ENCODE data around the gene CEP43.
A peak's percentile ranks its signal among the peaks of the same experiment; 100 is the strongest.

Gene CEP43, protein sequence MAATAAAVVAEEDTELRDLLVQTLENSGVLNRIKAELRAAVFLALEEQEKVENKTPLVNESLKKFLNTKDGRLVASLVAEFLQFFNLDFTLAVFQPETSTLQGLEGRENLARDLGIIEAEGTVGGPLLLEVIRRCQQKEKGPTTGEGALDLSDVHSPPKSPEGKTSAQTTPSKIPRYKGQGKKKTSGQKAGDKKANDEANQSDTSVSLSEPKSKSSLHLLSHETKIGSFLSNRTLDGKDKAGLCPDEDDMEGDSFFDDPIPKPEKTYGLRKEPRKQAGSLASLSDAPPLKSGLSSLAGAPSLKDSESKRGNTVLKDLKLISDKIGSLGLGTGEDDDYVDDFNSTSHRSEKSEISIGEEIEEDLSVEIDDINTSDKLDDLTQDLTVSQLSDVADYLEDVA

GRCh38 chr6:166999145-166999883 lies at the start of gene CEP43:
TSS of gene CEP43 (plus strand) at chr6:166999397. CDS start at chr6:166999413, 16 bp downstream.
- peak; percentile 86 to 88 for DNase-seq

DNA sequence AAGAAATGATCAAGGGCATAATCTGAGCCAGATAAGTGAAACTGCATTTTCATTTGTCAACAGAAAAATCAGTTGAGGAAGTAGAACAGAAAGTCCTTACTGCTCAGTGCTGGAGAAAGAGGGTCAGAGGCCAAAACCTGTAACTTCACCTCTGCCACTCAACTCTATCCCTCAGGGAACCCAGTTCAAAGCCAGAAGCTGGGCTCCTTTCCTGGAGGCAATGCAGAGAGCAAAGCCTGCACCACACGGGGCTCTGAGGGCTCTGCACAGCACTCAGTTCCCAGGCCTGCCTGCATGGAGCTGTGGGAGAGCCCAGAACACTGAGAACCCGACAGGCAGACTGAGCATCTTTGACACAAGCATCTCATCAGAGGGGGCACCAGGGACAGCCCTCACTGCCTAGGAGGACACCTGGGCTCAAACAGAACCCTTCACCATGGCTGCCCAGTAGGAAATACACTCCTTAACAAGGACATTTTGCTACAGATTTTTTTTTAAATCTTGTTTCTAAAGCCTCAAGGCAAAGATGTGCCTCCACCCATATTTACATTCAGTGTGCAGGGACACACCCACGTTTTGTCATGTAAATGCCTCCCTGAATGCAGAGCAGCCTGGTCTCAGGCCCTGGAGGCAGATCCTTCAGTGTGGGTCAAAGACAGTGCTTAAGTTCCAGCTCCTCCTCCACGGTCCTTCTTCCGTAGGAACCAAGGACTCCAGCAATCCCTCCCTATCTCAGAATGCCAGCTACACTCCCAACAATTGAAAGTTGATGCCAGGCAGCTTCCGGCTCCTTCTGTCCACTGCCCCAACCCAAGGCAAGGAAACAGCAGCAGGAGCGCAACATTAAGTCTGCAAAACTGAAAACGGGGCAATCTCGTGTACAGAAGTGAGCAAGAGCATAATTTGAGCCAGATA lies 49.4 kb upstream of the CEP43 start:
- no peak for DNase-seq

DNA sequence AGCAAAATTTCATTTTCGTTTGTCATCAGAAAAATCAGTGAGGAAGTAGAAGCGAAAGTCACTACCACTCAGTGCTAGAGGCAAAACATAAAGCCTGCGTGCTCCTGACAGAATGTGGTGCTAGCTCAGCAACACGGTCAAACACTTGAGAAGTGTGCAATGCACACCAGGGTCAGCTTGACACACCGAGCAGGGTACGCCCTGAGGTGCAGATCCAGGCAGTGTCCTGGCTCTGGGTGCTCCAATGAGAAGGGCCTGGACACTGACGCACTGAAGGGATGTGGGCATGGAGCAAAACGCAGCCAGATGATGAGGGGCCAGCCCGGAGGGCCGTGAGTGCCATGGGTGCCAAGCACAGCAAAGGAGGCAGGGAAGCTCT lies 48.8 kb upstream of the CEP43 start:
- DNase-seq: no peak

- peak; percentile 11 to 43 for DNase-seq
Observed at GRCh38 chr6:166950892-166951669, 48.1 kb upstream of the CEP43 start.

- DNase-seq: no peak
Observed at GRCh38 chr6:166951670-166952060, 47.5 kb upstream of the CEP43 start.

DNA sequence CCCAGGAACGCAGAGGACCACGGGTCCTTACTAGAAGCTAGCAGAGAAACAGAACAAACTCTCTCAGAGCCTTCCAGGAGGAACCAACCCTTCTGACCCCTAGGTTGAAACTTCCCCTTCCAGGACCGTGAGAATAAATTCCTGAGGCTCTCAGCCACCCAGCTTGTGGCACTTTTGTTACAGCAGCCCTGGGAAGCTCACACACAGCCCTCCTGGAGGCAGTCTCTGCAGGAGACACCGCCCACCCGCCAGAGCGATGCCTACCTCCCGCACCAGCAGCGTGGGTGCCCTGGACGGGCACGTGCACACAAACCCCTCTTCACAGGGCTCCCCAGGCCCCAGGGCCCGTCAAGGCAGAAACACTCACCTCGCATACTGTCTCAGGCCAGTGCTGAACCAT lies 47.1 kb upstream of the CEP43 start:
- no peak for DNase-seq

DNA sequence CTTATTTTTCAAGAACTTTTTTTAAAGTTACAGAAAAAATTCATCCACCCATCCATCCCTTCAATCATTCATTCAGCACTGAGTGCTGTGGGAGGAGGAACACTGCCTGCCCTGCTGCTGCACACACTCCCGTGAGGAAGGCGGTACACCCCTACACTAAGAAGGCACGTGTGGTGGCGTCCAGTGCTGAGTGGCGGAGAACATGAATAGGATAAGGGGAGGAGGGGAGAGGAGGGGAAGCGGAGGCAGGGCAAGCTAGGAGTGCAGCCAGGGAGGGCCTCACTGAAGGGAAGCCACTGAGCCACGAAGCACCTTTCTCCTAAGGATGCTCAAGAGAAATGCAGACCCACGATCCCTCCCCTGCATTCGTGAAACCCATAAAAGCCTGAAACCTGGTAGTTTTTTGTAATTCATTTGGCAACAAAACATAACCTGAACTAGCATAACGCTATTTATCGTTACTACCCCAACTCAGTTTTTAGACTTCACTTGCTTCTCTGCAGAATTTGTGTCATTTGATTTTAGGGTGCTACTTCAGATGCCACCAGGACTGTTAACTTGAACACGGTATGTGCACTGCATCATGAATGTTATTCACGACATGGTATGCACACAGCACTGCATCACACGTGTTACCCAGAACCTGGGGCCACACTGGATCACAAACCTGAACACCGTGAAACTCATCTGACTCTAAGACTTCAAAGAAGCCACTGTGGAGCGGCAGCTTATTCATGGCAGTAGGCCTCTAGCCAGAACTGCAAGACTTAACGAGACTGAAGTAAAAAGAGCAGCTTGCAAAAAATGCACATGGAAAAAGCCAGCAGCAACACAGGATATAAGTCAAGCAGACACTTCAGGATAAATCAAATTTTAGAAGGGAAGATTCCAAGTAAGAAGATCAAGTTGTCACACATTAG lies 46.4 kb upstream of the CEP43 start:
- DNase-seq: no peak

DNA sequence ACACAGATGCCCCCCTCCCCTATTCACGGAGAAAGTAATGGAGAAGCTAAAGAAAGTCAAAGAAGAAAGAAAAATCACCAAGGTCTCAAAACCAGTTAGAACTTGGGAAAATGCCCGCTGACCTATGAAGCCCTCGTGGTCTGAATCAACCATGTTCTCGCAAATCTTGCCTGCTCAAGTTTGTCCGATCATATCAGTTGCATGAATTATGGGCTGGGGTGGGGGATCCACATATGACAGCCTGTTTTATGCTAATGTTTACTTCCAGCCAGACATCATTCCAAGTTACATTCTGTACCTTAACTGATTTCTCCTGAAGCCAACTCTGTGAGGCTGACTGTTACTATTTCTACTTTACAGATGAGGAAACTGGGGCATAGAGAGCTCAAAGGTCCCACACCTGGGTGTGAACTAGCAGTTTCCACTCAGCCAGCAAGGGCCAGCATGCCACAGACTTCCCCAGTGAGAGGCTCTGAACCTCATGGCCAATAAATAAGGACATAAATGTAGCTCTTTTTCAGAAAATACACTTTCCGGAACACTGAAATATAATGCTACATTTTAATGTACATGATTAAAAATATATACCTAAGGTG lies 45.0 kb upstream of the CEP43 start:
- no peak for DNase-seq

GRCh38 chr6:166955121-166955864 lies 43.9 kb upstream of the CEP43 start:
- DNase-seq: no peak

- DNase-seq: peak; percentile 19 to 44
Observed at GRCh38 chr6:166955865-166956443, 43.2 kb upstream of the CEP43 start.

GRCh38 chr6:166956444-166957086 lies 42.6 kb upstream of the CEP43 start, which contains the start of gene RNASET2:
TSS of gene RNASET2 (minus strand) at chr6:166956550. CDS start at chr6:166956182, 368 bp downstream.
- DNase-seq: peak; percentile 64 to 65

- DNase-seq: no peak
Observed at GRCh38 chr6:166957087-166957804, 42.0 kb upstream of the CEP43 start.

GRCh38 chr6:166957805-166958076 lies 41.5 kb upstream of the CEP43 start:
- no peak for DNase-seq

DNA sequence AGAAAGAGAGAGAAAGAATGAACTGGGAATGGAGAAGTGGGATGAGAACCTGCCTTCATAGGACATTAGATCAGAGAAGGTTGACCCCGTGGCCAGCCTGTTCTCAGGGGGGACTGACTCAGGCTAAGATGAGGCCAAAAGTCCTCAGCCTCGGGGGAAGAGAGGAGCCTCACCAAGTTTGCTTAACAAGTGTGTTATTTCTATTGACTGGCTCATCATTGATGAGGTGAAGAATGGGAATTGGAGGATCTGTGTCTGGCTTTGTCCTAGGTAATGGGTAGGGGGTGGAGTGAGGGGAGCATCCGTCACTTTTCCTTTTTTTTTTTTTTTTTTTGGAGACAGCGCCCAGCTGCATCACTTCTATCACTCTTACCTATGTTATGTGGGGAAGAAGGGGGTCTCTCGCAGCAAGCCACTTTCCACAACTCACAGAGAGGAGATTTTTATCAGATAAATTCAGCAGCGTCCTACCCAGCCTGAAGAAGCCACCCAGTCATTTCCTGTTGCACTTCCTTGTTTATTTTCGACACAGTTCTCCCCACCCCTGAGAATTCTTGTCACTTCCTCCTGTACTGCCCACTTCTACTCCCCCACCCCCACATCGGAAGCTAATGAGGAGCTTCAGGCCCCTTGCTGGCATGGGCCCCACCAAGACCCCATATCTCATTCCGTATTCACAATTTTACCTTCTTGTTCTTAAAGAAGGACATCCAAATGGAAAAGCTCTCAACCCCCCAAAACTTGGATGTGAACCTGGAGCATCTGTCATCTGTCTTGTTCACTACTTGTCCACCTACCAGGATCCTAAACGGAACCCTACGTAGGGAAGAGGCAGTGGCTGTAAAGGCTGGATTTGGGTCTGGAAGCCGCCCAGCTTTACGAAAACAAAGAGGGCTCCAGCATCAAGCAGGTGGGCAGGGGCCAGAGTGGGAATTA lies 40.0 kb upstream of the CEP43 start:
- DNase-seq: no peak

DNA sequence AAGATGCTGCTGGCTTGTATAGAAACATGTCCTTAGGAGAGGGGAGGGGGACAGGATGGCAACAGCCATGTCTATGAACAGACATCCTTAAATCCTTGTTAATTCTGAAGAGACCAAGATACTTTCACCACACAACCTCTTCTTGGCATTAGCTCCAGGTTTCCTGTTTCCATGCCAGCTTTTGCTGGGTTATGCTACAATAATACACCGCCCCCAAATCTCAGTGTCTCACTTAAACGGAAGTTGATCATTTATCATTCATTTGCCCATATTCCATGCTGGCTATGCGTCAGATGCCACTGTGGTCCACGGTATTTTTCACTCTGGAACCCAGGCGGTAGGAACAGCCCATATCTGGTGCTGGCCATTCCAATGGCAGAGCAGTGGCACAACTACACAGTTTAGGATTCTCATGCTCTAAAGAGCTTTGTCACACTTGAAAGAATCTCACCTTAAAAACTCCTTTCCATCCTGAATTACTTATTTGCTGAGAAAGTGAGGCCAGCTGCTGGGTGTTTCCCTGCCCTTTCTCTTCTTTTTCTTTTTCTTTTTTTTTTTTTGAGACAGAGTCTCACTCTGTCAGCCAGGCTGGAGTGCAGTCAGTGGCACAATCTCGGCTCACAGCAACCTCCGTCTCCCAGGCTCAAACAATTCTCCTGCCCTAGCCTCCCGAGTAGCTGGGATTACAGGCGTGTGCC lies 39.1 kb upstream of the CEP43 start:
- no peak for DNase-seq

- no peak for DNase-seq
Observed at GRCh38 chr6:166960609-166960978, 38.6 kb upstream of the CEP43 start.

- no peak for DNase-seq
Observed at GRCh38 chr6:166966268-166966667, 32.9 kb upstream of the CEP43 start.
